HEK293 (cell line): ENCODE measurements around the gene ENAH.

Experiments used
- EGR2 ChIP-seq: fragments of 450-650 bp; formaldehyde crosslinking; IDR thresholded peaks from 2 replicates; pipeline ENCODE4 v1.5.1; 2016; ENCODE audit warnings: low read depth, missing biosample characterization, missing genetic modification characterization
- FEZF1 ChIP-seq: fragments of 450-650 bp; formaldehyde crosslinking; IDR thresholded peaks from 2 replicates; pipeline ENCODE4 v1.5.1; 2016; ENCODE audit warnings: missing biosample characterization, missing genetic modification characterization
- IKZF3 ChIP-seq: fragments of 450-650 bp; IDR thresholded peaks from 2 replicates; pipeline ENCODE4 v1.5.0; 2018; ENCODE audit warnings: missing biosample characterization, mild to moderate bottlenecking, missing genetic modification characterization, moderate library complexity
- KLF16 ChIP-seq: fragments of 450-650 bp; formaldehyde crosslinking; IDR thresholded peaks from 2 replicates; pipeline ENCODE4 v1.5.1; 2017; ENCODE audit warnings: missing biosample characterization, missing genetic modification characterization
- KLF8 ChIP-seq: fragments of 450-650 bp; formaldehyde crosslinking; IDR thresholded peaks from 2 replicates; pipeline ENCODE4 v1.5.1; 2016; ENCODE audit warnings: missing biosample characterization, missing genetic modification characterization
- MZF1 ChIP-seq: fragments of 450-650 bp; formaldehyde crosslinking; IDR thresholded peaks from 2 replicates; pipeline ENCODE4 v1.5.1; 2017; ENCODE audit warnings: missing biosample characterization, missing genetic modification characterization, borderline replicate concordance
- REST ChIP-seq: fragments of 450-650 bp; formaldehyde crosslinking; IDR thresholded peaks from 2 replicates; pipeline ENCODE4 v1.5.1; 2016; ENCODE audit warnings: missing biosample characterization, missing genetic modification characterization
- TRIM28 ChIP-seq: IDR thresholded peaks from 2 replicates; pipeline ENCODE4 v1.6.1; 2011; ENCODE audit warnings: low read length, control low read depth, borderline replicate concordance
- WT1 ChIP-seq: fragments of 450-650 bp; formaldehyde crosslinking; IDR thresholded peaks from 2 replicates; pipeline ENCODE4 v1.5.1; 2016; ENCODE audit warnings: missing biosample characterization, missing genetic modification characterization
- ZBTB20 ChIP-seq: fragments of 450-650 bp; formaldehyde crosslinking; IDR thresholded peaks from 2 replicates; pipeline ENCODE4 v1.5.1; 2016; ENCODE audit warnings: missing biosample characterization, missing genetic modification characterization
- ZBTB49 ChIP-seq: fragments of 450-650 bp; formaldehyde crosslinking; IDR thresholded peaks from 2 replicates; pipeline ENCODE4 v1.5.1; 2016; ENCODE audit warnings: missing biosample characterization, missing genetic modification characterization, low read depth
- ZFP3 ChIP-seq: fragments of 450-650 bp; formaldehyde crosslinking; IDR thresholded peaks from 2 replicates; pipeline ENCODE4 v1.5.1; 2016; ENCODE audit warnings: low read depth, missing biosample characterization, missing genetic modification characterization
- ZFP37 ChIP-seq: fragments of 450-650 bp; formaldehyde crosslinking; IDR thresholded peaks from 2 replicates; pipeline ENCODE4 v1.5.1; 2016; ENCODE audit warnings: missing biosample characterization, missing genetic modification characterization
- ZNF157 ChIP-seq: fragments of 450-650 bp; formaldehyde crosslinking; IDR thresholded peaks from 2 replicates; pipeline ENCODE4 v1.5.1; 2016; ENCODE audit warnings: missing biosample characterization, missing genetic modification characterization
- ZNF16 ChIP-seq: fragments of 450-650 bp; formaldehyde crosslinking; IDR thresholded peaks from 2 replicates; pipeline ENCODE4 v1.5.1; 2016; ENCODE audit warnings: low read depth, missing biosample characterization, missing genetic modification characterization
- ZNF311 ChIP-seq: fragments of 450-650 bp; formaldehyde crosslinking; IDR thresholded peaks from 2 replicates; pipeline ENCODE4 v1.5.1; 2017; ENCODE audit warnings: missing biosample characterization, missing genetic modification characterization, borderline replicate concordance
- ZNF324 ChIP-seq: fragments of 450-650 bp; formaldehyde crosslinking; IDR thresholded peaks from 2 replicates; pipeline ENCODE4 v1.5.1; 2016; ENCODE audit warnings: missing biosample characterization, missing genetic modification characterization
- ZNF335 ChIP-seq: fragments of 450-650 bp; formaldehyde crosslinking; conservative IDR thresholded peaks from 2 replicates; pipeline ENCODE4 v1.5.1; 2016; ENCODE audit warnings: missing biosample characterization, missing genetic modification characterization
- ZNF529 ChIP-seq: fragments of 450-650 bp; formaldehyde crosslinking; IDR thresholded peaks from 2 replicates; pipeline ENCODE4 v1.5.1; 2017; ENCODE audit warnings: missing genetic modification characterization, missing biosample characterization; ENCODE audit not compliant: insufficient replicate concordance
- ZNF530 ChIP-seq: fragments of 450-650 bp; formaldehyde crosslinking; IDR thresholded peaks from 2 replicates; pipeline ENCODE4 v1.5.1; 2016; ENCODE audit warnings: low read depth, missing biosample characterization, missing genetic modification characterization
- ZNF560 ChIP-seq: fragments of 450-650 bp; formaldehyde crosslinking; IDR thresholded peaks from 2 replicates; pipeline ENCODE4 v1.5.1; 2017; ENCODE audit warnings: missing biosample characterization, missing genetic modification characterization, borderline replicate concordance
- ZNF600 ChIP-seq: fragments of 450-650 bp; formaldehyde crosslinking; IDR thresholded peaks from 2 replicates; pipeline ENCODE4 v1.5.1; 2016; ENCODE audit warnings: missing biosample characterization, missing genetic modification characterization
- ZNF621 ChIP-seq: fragments of 450-650 bp; formaldehyde crosslinking; IDR thresholded peaks from 2 replicates; pipeline ENCODE4 v1.5.1; 2017; ENCODE audit warnings: missing biosample characterization, missing genetic modification characterization
- ZNF623 ChIP-seq: fragments of 450-650 bp; formaldehyde crosslinking; IDR thresholded peaks from 2 replicates; pipeline ENCODE4 v1.5.1; 2016; ENCODE audit warnings: missing biosample characterization, missing genetic modification characterization
- ZNF704 ChIP-seq: fragments of 450-650 bp; formaldehyde crosslinking; IDR thresholded peaks from 2 replicates; pipeline ENCODE4 v1.5.1; 2016; ENCODE audit warnings: missing biosample characterization, missing genetic modification characterization
- ZSCAN16 ChIP-seq: fragments of 450-650 bp; formaldehyde crosslinking; IDR thresholded peaks from 2 replicates; pipeline ENCODE4 v1.5.1; 2016; ENCODE audit warnings: missing biosample characterization, missing genetic modification characterization
- TF ChIP-seq, protein P1 (sequence below): fragments of 450-650 bp; formaldehyde crosslinking; conservative IDR thresholded peaks from 2 replicates; pipeline ENCODE4 v1.5.1; 2016; ENCODE audit warnings: low read depth, missing biosample characterization, missing genetic modification characterization
- TF ChIP-seq, protein P2 (sequence below): fragments of 450-650 bp; formaldehyde crosslinking; IDR thresholded peaks from 2 replicates; pipeline ENCODE4 v1.5.1; 2016; ENCODE audit warnings: missing biosample characterization, missing genetic modification characterization

The ENAH gene

GRCh38 chr1:225454733-225455132 lies 198.2 kb downstream of the ENAH start (continued):
- TF ChIP-seq, protein P1, sequence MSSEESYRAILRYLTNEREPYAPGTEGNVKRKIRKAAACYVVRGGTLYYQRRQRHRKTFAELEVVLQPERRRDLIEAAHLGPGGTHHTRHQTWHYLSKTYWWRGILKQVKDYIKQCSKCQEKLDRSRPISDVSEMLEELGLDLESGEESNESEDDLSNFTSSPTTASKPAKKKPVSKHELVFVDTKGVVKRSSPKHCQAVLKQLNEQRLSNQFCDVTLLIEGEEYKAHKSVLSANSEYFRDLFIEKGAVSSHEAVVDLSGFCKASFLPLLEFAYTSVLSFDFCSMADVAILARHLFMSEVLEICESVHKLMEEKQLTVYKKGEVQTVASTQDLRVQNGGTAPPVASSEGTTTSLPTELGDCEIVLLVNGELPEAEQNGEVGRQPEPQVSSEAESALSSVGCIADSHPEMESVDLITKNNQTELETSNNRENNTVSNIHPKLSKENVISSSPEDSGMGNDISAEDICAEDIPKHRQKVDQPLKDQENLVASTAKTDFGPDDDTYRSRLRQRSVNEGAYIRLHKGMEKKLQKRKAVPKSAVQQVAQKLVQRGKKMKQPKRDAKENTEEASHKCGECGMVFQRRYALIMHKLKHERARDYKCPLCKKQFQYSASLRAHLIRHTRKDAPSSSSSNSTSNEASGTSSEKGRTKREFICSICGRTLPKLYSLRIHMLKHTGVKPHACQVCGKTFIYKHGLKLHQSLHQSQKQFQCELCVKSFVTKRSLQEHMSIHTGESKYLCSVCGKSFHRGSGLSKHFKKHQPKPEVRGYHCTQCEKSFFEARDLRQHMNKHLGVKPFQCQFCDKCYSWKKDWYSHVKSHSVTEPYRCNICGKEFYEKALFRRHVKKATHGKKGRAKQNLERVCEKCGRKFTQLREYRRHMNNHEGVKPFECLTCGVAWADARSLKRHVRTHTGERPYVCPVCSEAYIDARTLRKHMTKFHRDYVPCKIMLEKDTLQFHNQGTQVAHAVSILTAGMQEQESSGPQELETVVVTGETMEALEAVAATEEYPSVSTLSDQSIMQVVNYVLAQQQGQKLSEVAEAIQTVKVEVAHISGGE (tag by site-specific recombination), result no peak
- no peak for TF ChIP-seq IKZF3
- TF ChIP-seq, protein P2, sequence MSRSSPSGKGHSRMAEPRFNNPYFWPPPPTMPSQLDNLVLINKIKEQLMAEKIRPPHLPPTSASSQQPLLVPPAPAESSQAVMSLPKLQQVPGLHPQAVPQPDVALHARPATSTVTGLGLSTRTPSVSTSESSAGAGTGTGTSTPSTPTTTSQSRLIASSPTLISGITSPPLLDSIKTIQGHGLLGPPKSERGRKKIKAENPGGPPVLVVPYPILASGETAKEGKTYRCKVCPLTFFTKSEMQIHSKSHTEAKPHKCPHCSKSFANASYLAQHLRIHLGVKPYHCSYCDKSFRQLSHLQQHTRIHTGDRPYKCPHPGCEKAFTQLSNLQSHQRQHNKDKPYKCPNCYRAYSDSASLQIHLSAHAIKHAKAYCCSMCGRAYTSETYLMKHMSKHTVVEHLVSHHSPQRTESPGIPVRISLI (tag by site-specific recombination), result no peak
- no peak for TF ChIP-seq ZNF16 (tag by site-specific recombination)
- peak; percentile 70 for TF ChIP-seq ZBTB20 (tag by site-specific recombination)
- TF ChIP-seq ZNF324 (tag by site-specific recombination), result no peak
- no peak for TF ChIP-seq ZNF623 (tag by site-specific recombination)
- no peak for TF ChIP-seq ZSCAN16 (tag by site-specific recombination)
- no peak for TF ChIP-seq ZNF704
- no peak for TF ChIP-seq ZBTB49 (tag by site-specific recombination)
- TF ChIP-seq ZNF311 (tag by site-specific recombination), result no peak
- no peak for TF ChIP-seq TRIM28
- no peak for TF ChIP-seq REST (tag by site-specific recombination)
- no peak for TF ChIP-seq FEZF1 (tag by site-specific recombination)
- TF ChIP-seq KLF8 (tag by site-specific recombination), result no peak
- no peak for TF ChIP-seq ZNF529 (tag by site-specific recombination)
- TF ChIP-seq ZNF600 (tag by site-specific recombination), result peak; percentile 94
- TF ChIP-seq ZNF157 (tag by site-specific recombination), result no peak
- no peak for TF ChIP-seq ZNF621 (tag by site-specific recombination)
- 0 out of 2 replicates have a peak, but pooled peaks have one; percentile 6 for TF ChIP-seq ZFP37 (tag by site-specific recombination)
- TF ChIP-seq KLF16 (tag by site-specific recombination), result no peak
- TF ChIP-seq ZNF560 (tag by site-specific recombination), result no peak
- no peak for TF ChIP-seq ZFP3 (tag by site-specific recombination)
- TF ChIP-seq EGR2 (tag by site-specific recombination), result peak; percentile 91
- no peak for TF ChIP-seq ZNF530
- peak; percentile 85 for TF ChIP-seq ZNF335 (tag by site-specific recombination)
- TF ChIP-seq WT1, result no peak
- TF ChIP-seq MZF1, result no peak
